GM12892 (cell line): ENCODE results near the gene UPK3A.

Experiments
- POLR2A ChIP-seq: IDR thresholded peaks from 2 replicates; pipeline ENCODE4 v1.6.1; 2011; ENCODE audit warnings: low read depth, low read length, control low read depth
- POLR2AphosphoS5 ChIP-seq: IDR thresholded peaks from 2 replicates; pipeline ENCODE4 v1.6.1; 2011; ENCODE audit warnings: low read depth, low read length, control low read depth

GRCh38 chr22:45308957-45309421, 24.2 kb downstream of the UPK3A start:
- TF ChIP-seq POLR2A, result no peak
- TF ChIP-seq POLR2AphosphoS5, result no peak
